Right kidney (tissue), 1 donor: ENCODE data around the gene TIMM44.
"Not testable (repeated sequence)": the region's sequence is repeated elsewhere in the genome, so short reads cannot be mapped to it uniquely, and the experiment has no call there.

Experiments used
- DNase-seq: peaks from one replicate; pipeline ENCODE4 v3.0.0-alpha.2; 2016

TIMM44 gene

DNA sequence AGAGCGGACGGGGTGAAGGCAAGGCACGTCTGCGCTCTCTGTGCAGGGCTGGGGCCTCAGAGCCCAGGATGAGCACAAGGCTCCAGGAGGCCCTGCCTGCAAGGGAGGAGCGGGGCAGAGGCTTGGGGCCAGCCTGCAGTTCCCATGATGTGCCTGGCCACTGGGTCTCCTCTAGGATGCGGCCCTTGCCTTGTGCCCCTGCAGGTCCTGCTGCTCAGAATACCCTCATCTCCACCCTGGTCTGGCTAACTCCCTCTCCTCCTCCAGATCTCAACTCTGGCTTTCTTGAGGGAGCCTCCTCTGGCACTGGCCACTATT lies 34.2 kb upstream of the TIMM44 start:
- DNase-seq = no peak

DNA sequence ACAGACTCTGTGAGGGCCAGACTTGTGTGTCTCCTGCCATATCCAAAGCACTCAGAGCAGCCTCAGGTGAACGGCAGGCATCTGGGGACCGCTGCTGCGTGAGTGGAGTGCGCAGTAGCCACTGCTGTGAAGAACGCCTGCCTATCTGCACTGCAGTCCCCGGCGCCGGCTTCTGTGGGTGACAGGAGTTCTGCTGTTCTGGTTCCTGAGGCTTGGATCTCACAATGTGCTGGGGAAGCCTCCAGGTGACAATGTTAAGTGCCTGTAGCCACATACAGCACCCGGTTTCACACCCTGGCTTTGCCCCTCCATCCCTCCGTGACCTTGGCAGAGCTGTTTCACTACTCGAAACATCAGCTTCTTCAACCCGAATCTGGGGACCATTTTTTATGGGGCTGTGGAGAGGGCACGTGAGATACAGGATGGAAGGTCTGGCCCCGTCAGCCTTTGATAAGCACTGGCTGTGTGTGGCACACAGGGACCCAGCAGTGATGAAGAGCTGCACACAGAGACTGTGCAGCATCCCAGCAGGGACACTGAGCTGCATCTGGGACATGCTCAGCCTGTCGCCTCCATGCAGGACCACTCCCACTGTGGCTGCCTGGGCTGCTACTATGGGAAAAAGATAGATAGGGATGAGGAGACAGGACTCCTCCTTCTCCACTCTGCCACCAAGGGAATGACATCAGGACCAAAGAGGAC lies 33.7 kb upstream of the TIMM44 start:
- DNase-seq = no peak

DNA sequence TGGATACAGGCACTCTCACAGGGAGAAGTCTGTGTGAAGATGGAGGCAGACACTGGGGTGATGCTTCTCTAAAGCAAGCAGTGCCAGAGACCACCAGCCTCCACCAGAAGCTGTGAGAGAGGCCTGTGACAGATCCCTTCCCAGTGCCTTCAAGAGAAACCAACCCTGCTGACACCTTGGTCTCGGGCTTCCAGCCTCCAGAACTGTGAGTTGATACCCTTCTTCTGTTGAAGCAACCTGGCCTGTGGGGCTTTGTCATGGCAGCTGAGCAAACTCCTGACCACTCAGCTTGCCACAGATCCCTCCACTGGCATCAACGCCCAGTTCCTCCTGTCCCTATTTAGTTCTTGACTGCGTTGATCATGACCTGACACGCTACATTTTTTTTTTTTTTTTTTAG lies 33.0 kb upstream of the TIMM44 start:
- DNase-seq = no peak

DNA sequence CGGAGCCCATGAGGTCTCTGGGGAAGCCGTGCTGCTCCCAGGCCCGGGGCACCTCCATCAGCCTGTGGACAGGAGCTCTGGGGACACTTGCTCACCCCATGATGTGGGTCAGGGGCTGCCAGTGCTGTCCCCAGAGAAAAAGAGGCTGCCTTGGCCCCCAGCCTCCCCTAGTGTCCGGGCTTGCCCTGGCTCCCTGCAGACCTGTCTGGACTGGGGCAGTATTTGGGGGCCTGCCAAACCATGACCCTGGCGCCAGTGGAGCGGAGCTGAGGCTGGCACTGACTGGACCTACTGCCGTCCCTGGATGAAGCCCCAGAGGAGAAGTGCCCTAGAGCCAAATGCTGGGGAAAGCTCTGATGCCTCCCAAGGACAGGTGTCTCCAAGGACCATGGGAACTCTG lies 31.6 kb upstream of the TIMM44 start:
- no peak for DNase-seq

DNA sequence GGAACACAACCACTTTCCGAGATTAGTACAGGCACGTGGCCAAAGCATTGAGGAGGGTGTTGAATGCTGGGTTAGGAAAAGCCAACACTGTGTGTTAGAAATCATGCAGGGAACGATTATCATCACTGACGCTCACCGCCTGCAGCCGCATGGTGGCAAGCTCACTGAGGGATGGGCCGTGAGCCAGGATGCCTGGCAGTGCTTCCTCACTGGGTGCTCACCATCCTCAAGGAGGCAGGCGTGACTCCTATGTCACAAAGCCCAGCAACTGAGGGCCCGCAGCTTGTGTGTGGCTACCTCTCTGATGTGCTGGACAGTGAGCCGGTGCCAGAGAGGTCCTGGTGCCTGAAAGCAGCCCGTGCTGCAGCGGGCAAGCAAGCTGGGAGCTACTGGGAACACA lies 30.4 kb upstream of the TIMM44 start:
- DNase-seq = no peak

DNA sequence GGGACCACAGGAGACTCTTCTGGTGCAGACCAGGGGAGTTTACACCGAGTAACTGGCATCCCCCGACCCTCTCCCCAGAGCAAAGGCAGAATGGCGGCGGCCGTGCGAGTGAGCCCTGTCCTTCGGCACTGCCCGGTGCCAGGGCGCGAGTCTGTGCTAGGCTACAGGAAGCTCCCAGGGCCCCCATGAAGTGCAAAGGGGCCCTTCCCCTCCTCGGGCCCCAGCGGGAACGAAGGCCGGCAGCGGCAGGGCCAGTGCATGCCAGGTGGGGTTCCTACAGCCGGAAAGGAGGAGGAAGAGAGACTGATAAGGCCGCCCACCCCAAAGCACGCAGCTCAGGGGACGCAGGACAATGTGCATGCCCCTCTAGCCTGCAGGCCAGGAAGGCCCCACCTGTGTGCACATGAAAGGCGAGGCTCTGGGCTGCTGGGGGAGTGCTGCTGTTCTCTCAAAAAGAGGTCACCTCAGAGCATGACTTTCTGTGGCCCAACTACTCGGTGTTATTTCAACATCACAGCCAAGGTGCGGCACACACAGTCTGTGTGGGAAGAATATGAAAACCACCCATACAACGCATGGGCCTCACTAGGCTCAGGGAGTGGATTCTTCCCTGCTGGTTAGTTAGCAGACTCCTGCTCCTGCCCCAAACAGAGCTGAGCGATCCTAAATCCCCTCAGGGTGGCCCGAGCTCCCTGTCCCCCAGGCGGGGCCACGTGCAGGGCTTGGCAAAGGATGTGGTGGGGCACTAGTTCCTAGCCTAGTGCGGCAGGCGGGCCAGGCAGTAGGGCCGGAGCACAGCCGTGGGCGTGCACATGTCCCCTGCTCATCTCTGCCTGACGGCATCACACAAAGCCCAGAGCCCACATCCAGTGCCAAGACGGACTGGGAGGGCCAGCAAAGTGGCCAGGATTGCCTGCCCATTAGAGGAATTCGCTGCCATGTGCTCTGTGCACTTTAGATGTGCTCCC lies 28.4 kb upstream of the TIMM44 start:
- no peak for DNase-seq

DNA sequence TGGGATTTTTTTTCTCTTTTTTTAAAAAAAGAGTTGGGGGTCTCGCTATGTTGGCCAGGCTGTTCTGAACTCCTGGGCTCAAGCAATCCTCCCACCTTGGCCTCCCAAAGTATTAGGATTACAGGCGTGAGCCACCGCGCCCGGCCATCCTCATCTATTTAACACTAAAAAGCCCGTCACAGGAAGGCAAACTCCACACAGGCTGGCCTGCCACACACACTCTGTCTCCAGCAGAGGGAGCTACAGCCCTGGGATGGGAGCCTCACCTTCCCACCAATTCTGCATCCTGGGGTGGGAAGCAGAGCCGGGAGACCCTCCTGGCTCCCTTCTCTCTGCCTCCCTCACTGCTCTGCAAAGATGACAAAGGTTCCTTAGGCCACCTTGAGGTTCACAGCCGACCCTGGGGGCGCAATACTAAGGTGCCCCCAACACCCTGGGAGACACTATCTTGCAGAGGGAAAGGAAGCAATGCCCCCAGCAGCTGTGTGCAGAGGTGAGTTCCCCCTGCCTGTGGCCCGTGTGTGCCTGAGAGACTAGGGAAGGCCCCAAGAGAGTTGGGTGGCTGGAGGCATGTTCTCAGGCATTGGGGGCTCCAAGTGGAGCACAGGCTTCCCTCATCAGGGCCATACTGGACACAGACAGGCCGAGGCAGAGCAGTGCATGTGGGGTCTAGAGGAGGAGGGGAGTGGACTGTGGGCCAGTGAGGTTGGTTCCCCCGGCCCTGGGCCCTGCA lies 27.4 kb upstream of the TIMM44 start:
- no peak for DNase-seq

DNA sequence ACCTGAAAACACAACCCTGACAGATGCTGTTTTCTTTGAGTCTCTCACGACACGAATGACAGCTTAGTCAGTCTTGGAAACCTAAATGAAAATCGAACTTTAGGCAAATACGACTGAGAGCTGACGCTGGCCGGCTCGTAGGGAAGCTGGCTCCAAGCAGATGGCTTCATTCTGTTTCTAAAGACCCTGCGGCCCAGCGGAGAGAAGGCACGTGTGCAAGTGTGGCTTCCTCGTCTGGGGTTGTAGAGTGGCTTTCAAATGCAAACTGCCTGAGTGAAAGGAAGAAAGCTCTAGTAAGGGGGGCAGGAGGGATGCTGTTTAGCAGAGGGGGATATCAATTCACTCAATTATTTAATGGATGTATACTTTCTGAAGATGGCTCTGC lies 26.1 kb upstream of the TIMM44 start:
- DNase-seq = no peak

DNA sequence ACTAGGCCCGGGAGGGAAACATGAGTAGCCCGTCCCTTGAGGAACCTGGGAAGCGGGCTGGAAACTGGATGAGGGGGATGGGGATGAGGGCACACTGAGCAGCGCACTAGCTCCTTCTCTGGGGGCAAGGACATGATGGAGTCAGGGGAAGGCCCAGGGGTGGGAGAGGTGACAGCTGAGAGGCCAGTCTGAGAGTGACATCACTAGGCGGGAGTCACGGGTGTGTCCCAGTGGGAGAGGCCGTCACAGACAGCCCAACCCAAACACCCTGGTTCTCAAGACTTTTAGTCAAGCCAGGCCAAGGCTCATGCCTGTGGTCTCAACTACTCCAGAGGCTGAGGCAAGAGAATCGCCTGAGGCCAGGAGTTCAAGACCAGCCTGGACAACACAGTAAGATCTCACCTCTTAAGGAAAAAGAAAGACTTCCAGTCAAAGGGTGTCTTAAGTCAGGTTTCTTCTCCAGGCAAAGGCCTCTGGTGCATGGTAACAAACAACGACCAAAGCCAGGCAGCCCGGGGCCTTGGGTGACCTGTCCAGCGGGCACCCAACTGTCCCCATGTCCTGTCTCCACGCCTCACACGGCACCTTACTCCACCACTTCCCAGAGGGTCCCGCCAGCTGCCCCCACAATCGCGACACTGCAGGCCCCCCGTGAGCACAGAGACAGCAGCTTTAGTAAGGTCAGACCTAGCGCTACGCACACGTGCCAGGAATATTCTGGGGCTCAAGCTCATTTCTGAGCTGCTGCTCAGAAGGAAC lies 25.5 kb upstream of the TIMM44 start:
- DNase-seq = no peak

DNA sequence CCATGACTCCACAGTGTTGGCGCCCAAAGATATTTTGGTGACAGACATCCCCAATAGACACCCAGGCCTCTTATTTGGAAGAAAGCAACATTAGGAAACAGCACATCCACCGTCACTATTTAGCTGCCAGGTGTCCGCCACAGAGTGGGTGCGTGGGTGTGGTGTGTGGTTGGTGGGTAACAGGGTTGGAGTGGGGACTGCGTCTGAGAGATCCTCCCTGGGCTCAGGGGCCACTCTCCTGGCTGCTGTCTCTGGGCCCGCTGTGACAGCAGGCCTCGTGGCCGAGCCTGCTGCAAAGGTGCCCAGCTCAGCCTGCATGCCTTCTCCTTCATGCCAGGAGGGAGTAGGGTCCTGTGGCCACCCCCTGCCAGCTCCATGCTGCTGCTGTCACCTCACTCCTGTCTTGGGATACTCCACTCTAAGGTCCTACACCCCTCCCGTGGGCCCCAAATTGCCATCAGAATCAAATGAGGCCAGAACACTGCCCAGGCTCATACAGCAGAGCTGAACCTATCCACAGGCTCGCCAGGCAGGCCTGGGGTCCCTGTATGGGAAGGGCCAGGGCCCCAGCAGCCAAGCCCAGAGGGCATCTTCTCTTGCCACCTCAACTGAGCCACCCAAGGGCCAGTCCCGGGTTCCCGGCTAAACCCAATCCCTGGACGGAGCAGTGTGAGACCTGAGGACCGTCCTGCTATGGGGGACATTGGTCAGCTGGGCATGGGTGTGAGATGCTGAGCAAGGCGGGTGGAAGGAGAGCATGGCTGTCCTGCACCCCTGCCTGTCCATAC lies 24.7 kb upstream of the TIMM44 start:
- no peak for DNase-seq

DNA sequence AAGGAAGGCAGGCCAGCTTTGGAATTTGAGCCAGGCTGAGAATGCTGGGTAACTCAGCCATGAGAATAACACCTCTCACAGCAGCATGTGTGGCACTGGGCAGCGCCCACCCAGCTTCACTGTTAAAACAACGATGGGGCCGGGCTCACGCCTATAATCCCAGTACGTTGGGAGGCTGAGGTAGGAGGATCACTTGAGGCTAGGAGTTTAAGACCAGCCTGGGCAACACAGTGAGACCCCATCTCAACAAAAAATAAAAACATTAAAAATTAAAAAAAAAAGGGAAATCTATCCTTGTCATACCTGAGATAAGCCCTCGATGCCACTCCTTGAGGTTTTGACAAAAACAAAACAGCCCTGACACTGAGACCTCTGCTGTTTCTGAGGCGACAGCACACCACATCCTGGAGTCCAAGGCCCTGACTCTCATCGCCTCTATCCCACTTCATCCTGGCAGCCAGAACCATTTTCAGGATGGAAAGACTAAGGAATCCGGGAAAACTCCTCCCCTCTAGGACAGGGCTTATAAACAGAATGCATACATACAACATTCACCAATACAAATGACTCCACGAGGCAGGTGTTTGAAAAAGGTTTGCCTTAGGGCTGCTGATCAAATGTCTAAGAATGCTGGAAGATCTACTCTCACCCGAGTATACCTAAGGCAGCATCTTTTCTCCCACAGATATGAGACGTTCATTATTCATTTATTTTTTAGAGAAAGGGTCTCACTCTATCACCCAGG lies 22.6 kb upstream of the TIMM44 start:
- no peak for DNase-seq

DNA sequence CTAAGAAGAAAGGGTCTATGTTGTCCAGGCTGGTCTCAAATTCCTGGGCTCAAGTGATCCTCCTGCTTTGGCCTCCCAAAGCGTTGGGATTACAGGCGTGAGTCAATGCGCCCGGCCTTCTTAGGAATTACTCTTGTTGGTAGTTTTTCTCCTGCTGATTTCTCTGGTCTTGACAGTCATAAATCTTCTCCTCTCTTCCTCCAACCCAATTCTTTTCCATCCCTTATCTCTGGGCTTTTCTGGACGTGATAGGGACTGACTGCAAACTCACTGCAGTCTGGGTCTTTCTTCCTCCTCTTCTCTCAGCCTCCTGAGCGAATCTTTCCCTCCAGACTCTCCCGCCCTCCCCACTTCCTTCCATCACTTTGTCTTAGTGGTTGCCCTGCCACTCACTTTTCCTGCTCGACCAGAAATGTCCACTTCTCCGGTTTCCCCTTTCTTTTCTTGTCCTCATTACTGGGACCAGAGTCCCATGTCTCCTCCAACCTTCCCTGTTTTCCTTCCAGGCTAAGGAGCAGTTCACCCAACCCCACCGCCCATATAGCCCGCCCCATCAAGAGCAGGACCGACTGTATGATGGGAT lies 21.9 kb upstream of the TIMM44 start:
- DNase-seq = no peak

DNA sequence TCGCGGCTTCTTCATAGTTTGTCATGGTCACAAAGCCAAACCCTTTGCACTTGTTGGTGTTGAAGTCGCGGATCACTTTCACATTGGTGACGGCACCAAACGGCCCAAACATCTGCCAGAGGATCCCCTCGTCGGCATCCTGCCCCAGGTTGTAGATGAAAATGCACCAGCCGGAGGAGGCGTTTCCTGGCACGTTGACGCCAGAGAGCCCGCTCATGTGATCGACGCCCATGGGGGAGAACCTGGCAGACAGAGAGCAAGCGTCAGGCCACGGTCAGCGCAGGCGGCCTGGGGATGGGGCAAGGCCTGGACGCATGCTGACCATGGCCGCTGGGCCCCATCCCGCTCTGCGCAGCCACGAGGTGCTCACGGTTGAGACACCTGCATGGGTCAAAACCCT lies 20.1 kb upstream of the TIMM44 start:
- no peak for DNase-seq

DNA sequence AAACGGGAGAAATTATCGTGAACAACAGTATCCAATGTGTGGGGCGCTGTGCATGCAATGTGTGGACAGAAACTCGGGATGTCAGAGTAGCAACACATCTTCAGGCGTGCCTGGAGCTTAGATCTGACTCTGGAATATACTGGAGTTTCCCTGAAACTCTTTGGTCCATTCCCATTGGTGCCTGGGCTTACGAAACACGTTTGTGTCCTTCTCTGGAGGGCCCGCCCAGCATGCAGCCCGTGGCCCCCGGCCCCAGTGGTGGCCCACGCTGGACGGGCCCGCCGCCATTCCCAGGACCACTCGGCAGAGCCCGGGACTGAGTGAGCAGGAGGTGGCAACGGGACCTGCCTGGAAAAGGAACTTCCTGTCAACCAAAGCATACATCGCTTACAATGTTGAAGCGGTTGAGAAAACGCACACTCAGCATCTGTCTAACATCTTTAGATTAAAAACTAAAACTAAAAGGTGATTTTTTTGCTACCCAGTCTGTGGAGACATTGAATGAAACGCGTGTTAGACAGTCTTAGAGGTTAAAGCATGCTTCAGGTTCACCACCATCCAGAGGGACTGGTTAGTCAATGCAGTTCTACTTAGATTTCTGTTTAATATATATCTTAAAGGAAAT lies 19.3 kb upstream of the TIMM44 start:
- no peak for DNase-seq

DNA sequence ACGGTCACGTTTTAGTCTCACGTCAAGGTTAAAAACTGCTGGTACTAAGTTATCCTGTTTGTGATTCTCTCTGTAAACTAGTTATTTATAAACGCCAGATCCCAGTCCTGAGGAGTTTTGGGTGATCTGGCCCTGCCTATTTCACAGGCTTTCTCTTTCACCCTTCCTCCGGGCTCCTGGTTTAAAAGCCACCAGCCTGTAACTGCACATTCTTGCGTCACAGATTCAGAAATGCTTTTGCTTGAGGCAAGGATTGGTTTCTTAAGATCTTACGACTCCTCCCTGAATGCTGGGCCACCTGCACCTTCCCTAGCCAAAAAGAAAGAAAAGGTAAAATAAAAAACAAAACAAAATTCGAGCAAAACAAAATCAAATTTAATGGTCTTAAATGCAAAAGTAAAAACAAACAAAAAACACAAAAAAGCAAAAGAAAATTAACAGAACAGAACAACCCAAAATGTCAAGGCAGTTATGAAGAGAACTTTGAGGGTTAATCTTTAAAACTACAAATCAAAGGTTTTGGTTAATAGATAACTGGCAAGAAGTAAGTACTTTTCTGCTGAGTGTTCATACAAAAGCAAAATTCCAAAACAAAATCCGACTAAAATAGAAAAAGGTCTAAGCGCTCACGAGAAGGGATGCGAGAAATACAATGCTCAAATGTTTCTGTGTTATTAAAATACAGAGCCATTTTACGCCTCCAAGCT lies 18.6 kb upstream of the TIMM44 start:
- no peak for DNase-seq

DNA sequence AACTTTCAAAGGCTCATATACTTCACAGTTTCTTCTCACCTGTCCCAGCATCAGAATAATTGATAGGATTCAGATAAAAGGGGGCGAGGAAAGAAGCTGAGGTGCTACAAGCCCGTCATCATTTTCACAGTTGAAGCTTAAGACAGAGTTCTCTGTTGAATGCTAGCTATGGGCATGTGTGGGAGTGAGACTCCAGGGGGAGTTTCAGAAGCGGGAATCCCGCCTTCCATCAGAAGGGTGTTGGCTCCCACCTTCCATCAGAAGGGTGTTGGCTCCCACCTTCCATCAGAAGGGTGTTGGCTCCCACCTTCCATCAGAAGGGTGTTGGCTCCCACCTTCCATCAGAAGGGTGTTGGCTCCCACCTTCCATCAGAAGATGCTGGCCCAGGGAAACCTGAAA lies 17.6 kb upstream of the TIMM44 start:
- not testable (repeated sequence) for DNase-seq

DNA sequence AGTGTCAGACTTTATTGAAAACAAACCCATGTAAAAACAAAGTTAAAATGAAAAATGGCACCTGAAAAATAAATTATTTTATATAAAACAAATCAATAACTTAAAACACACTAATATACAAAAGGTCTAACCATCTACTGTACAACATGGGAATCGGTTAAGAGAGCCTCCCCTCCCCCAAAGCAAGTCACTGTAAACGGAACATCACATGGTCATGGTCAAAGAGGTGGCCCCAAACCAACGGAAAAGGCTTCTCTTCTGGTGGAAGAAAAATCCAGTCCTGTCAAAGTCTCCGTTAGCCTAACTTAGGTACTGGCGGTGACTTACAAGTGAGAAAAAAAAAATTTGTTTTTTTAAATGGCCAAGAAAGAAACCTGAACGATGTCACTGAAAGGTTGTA lies 15.7 kb upstream of the TIMM44 start:
- DNase-seq = no peak

DNA sequence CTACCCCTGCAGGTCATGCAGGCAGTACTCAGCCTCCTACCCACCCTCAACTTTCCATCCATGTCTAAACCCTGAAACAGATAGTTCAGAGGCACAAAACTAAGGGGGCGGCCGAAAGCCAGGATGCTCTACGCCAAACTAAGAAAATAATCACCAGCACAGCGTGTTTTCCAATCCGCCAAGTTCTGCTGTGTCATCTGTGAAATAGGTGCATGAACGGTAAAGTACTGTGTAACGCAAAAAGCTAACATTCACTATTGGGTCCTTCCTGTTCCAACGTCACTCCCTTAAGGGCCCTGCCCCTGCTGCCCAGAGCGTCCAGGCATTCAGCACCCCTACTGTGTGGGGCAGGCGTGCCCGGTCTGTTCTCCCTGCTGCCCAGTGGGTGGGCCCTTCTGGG lies 12.2 kb upstream of the TIMM44 start:
- DNase-seq = no peak

DNA sequence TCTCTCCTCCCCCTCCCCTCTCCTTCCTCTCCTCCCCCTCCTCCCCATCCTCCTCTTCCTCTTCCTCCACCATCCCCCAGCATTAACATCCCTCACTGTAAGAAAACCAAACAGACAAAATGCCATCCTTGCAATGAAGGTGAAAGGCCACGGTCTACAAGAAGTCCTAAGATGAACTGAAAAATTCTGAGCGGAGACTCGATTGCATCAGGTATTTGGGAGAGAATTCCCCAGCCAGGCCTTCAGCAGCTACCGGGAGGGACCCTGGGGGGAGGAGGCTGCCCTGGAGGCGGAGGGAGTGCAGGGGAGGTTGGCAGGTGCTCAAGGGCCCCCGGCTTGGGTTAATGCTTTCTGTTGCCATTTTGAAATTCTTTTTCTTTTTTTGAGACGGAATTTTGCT lies 10.1 kb upstream of the TIMM44 start:
- no peak for DNase-seq
